Pancreas (tissue), 10 donors: ENCODE data around the gene SND1. TPM values are rescaled to one million over a fixed set of nuclear protein-coding genes. Genes with fewer than 3 reads are reported as not detected.
A peak's percentile ranks its signal among the peaks of the same experiment; 100 is the strongest.

Experiments used
- ATAC-seq, 4 donors: fragments of 200-7000 bp; cut with Tn5 transposase; one replicate each; pipeline versions ENCODE4 v1.8.0 to v1.9.1; 2020; ENCODE audit warnings: mild to moderate bottlenecking in 4 of 4, moderate library complexity in 4 of 4
- DNase-seq, 6 donors: peaks; one replicate each; pipeline ENCODE4 v3.0.0-alpha.2; 2020
- FAIRE-seq: peaks from 2 replicates; lab custom pipeline; 2012; peaks lifted over from hg19 to GRCh38; lab: Jason Lieb, UNC
- H3K27ac ChIP-seq, 4 donors: fragments of 200-600 bp; sonication (generic); 1 replicate in 3 of 4; 2 replicates in 1 of 4; pipeline versions ENCODE4 v1.5.0 to v1.8.0; 2020
- H3K27me3 ChIP-seq, 4 donors: fragments of 200-600 bp; one replicate each; pipeline ENCODE4 v1.8.0; 2021
- H3K36me3 ChIP-seq, 3 donors: fragments of 200-600 bp; sonication (generic) in 1 of 3; one replicate each; pipeline versions ENCODE4 v1.5.0 to v1.8.0; 2020 to 2021
- H3K4me1 ChIP-seq, 3 donors: fragments of 200-600 bp; one replicate each; pipeline ENCODE4 v1.8.0; 2021
- H3K4me3 ChIP-seq, 4 donors: fragments of 200-600 bp; sonication (generic) in 2 of 4; one replicate each; pipeline versions ENCODE4 v1.5.0 to v1.8.0; 2020 to 2021
- H3K9me3 ChIP-seq, 4 donors: fragments of 200-600 bp; one replicate each; pipeline ENCODE4 v1.8.0; 2021
- WGBS, 2 donors: extraction: QIAGEN DNeasy Blood & Tissue Kit; methylation state at CpG; one replicate each; pipeline ENCODE4 v1.1.7; 2013; 5-methylcytosine and 5-hydroxymethylcytosine counted together
- intact Hi-C, 3 donors: fragments of 100-400 bp; cut with DNase I; formaldehyde crosslinking; loops; one replicate each; pipeline versions ENCODE4 v1.11.1 to v1.14.2; 2022
- polyA plus RNA-seq, 2 donors: library from polyadenylated mRNA; stranded (reverse); fragments of 200-250 nt; gene quantifications; one replicate each; pipeline ENCODE4 v1.2.3, GENCODE V29; 2013
- total RNA-seq, 6 donors: library from RNA; stranded (reverse); fragmentation: NEBNext Ultra II Directional in 4 of 6; extraction: Animal tissue kit (Norgen Biotek cat#: 25700) in 4 of 6; gene quantifications; one replicate each; pipeline versions ENCODE4 v1.2.1 to v1.2.4, GENCODE V29; 2021 to 2023
- TF ChIP-seq, protein P1 (sequence below), 4 donors: fragments of 200-600 bp; sonication (generic) in 3 of 4; IDR thresholded peaks; one replicate each; pipeline versions ENCODE4 v1.5.0 to v1.8.0; 2021; ENCODE audit warnings: antibody characterized with exemption in 4 of 4
- donor health status: healthy with polysubstance abuse.
- donor health status: DM: no; HTN: no; CAD: no; lungs with moderate emphysema.
- donor health status: DM: no; HTN: no; CAD: no.
- donor health status: control.
- donor health status: control.
- donor health status: Bipolar disorder and iron deficiency.
- donor health status: DM: yes; HTN: yes; CAD: no.
- donor health status: DM: no; HTN: no; CAD: no.
- donor health status: DM: no; HTN: no; CAD: no.
- donor health status: DM: yes; HTN: yes; CAD: no.

The SND1 gene
- total and polyA plus RNA-seq, 8 donors: 84.1 to 308 (median 225) TPM

DNA sequence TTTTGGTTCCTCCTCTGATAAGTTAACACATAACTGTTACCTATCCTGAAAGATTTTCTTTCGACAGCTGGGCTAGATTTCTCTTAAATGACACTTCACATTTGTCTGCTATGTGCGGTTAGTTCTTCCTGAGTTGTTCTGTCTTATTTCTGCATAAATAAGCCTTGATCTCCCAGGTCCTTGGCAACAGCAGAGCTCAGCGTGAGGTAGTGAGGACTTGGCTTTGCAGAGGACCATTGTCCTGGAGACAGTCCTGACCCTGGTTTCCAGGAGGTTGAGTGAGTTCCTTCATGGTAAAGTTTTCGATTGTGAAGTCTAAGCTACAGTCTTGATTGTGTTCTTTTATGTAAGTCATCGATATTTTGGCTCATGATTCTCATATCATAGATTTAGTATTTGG, 23.7 kb downstream of the SND1 start:
- WGBS, 2 donors: 78 to 84% methylated on average over 5 of the region's 5 CpGs
- H3K4me3 ChIP-seq: no peak overlapping the region
- no peaks in the 10 kb centered on the region for H3K27me3 ChIP-seq
- ATAC-seq: no peak
- H3K27ac ChIP-seq: no peak overlapping the region
- peaks cover 0 to 6% (median 0%) of the 10 kb centered on the region in 3 donors for H3K4me1 ChIP-seq
- H3K36me3 ChIP-seq: no peaks in the 10 kb centered on the region
- H3K9me3 ChIP-seq: no peaks in the 10 kb centered on the region
- intact Hi-C loops: no loop called here
- FAIRE-seq: no peak
- TF ChIP-seq, protein P1, sequence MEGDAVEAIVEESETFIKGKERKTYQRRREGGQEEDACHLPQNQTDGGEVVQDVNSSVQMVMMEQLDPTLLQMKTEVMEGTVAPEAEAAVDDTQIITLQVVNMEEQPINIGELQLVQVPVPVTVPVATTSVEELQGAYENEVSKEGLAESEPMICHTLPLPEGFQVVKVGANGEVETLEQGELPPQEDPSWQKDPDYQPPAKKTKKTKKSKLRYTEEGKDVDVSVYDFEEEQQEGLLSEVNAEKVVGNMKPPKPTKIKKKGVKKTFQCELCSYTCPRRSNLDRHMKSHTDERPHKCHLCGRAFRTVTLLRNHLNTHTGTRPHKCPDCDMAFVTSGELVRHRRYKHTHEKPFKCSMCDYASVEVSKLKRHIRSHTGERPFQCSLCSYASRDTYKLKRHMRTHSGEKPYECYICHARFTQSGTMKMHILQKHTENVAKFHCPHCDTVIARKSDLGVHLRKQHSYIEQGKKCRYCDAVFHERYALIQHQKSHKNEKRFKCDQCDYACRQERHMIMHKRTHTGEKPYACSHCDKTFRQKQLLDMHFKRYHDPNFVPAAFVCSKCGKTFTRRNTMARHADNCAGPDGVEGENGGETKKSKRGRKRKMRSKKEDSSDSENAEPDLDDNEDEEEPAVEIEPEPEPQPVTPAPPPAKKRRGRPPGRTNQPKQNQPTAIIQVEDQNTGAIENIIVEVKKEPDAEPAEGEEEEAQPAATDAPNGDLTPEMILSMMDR (IDR thresholded peaks at IDR 0.05): no peak
- no peak for DNase-seq

DNA sequence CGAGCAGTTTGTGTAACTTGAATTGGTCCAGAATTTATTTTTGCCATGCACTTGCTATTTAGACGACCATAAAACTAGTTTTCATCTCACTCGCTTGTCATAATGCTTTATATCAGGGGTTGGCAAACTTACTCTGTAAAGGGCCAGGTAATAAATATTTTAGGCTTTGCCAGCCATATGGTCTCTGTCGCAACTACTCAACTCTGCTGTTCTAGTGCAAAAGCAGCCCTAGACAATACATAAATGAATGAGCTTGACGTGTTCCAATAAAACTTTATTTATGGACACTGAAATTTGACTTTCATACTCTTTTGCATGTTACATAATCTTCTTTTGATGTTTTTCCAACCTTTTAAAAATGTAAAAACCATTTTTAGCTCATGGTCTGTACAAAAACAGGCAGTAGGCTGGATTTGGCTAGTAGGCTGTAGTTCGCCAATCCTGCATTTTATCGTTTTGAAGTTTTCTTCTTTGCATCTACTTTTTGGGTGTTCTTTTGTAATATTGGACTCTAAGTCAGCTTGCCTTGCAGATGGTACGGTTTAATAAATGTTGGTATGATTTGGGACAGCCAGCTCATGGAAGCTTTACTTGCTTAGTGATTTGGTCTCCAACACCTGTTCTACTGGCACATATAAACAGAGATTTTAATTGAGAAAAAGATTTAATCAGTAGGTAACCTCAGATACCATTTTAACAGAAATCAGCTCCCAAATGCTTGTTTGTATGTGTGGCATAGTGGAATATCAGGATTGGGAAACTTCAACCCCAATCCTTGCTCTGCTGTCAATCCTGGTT, 25.6 kb downstream of the SND1 start:
- peaks cover 0 to 13% (median 4%) of the 10 kb centered on the region in 3 donors for H3K4me1 ChIP-seq
- WGBS, 2 donors: 87 to 90% methylated on average over 8 of the region's 8 CpGs

DNA sequence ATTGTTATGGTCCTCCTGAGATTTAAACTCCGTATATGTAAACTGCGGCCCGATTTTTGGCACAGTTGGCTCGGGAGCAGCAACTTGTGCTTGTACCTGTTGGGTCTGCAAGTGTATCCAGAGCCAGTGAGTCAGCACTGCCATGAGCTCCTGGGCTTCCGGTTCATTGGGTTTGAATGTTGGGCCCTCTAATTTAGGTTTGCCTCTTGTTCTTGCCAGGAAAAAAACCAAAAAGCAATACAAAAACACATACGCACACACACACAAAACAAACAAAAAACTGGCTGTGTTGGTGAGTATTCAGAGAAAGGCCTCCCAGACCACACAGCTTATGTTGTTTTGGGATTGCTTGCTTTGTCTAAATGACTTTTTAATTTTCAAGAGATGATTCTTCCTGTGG, 26.3 kb downstream of the SND1 start:
- Histone ChIP-seq H3K4me3 (no peak overlapping the region), H3K27ac (no peak overlapping the region), H3K9me3 (no peaks in the 10 kb centered on the region), H3K27me3 (no peaks in the 10 kb centered on the region), H3K4me1 (peaks cover 0 to 13% (median 4%) of the 10 kb centered on the region in 3 donors), H3K36me3 (no peaks in the 10 kb centered on the region)
- DNase-seq (no peak), ATAC-seq (peak in 2 of 4 donors; percentile 32 to 59), FAIRE-seq (no peak)
- TF ChIP-seq, protein P1 (IDR thresholded peaks at IDR 0.05): no peak
- 72 to 81% methylated on average over 6 of the region's 6 CpGs for WGBS, 2 donors
- intact Hi-C loops: no loop called here

More for the DNA sequence above, 25.6 kb downstream of the SND1 start:
- DNase-seq (no peak), ATAC-seq (no peak), FAIRE-seq (no peak)
- intact Hi-C loops: no loop called here
- TF ChIP-seq, protein P1 (IDR thresholded peaks at IDR 0.05): no peak
- Histone ChIP-seq H3K27me3 (no peaks in the 10 kb centered on the region), H3K4me3 (no peak overlapping the region), H3K9me3 (no peaks in the 10 kb centered on the region), H3K36me3 (no peaks in the 10 kb centered on the region), H3K27ac (no peak overlapping the region)

DNA sequence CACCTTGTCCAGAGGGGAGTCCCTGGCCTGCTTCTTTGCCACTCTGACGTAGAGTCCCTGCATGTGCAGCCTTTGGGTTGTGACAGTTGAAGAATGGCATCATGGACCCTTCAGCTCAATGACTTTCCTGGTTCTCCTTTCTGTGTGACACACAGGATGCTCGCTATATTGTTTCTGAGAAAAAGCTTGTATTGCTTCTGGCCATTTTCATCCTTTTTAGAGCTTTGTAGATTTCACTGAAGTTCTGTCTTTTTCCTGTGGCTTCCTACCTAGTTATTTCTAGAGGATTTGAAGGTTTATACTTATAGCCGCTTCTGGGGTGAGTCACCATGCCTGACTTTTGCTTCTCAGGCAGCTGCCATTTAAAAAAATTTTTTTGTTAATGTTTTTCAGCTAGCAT, 27.0 kb downstream of the SND1 start:
- Histone ChIP-seq H3K36me3 (no peaks in the 10 kb centered on the region), H3K9me3 (no peaks in the 10 kb centered on the region), H3K4me1 (peaks cover 4 to 19% (median 9%) of the 10 kb centered on the region in 3 donors), H3K27ac (no peak overlapping the region), H3K4me3 (no peak overlapping the region), H3K27me3 (no peaks in the 10 kb centered on the region)
- DNase-seq (no peak), FAIRE-seq (no peak), ATAC-seq (no peak)
- intact Hi-C loops: no loop called here
- TF ChIP-seq, protein P1 (IDR thresholded peaks at IDR 0.05): no peak
- 93% methylated on average over 3 of the region's 3 CpGs for WGBS, 2 donors

DNA sequence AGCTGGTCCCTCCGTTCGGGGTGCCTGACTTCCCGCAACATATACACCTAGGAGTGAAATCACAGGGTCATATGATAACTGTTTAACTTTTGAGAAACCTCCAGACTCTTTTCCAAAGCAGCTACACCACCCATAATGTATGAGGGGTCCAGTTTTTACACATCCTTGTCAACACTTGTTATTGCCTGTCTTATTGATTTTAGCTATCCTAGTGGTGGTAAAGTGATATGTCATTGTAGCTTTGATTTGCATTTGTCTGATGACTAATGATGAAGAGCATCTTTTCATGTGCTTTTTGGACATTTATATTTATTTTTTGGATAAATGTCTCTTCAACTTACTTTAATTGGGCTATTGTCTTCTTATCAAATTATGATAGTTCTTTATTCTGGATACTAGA, 29.0 kb downstream of the SND1 start:
- TF ChIP-seq, protein P1 (IDR thresholded peaks at IDR 0.05): no peak
- H3K27ac ChIP-seq: no peak overlapping the region
- H3K4me1 ChIP-seq: peaks cover 13 to 25% (median 24%) of the 10 kb centered on the region in 3 donors
- no peaks in the 10 kb centered on the region for H3K9me3 ChIP-seq
- intact Hi-C loops: no loop called here
- DNase-seq (no peak), ATAC-seq (no peak), FAIRE-seq (no peak)
- H3K4me3 ChIP-seq: no peak overlapping the region
- no peaks in the 10 kb centered on the region for H3K27me3 ChIP-seq
- no peaks in the 10 kb centered on the region for H3K36me3 ChIP-seq
- 97 to 99% methylated on average over 3 of the region's 3 CpGs for WGBS, 2 donors
